HepG2 (cell line): ENCODE results near the gene TRIM2.

Experiments used
- MEIS2 ChIP-seq: sonication (generic); formaldehyde crosslinking; IDR thresholded peaks from 2 replicates; pipeline ENCODE4 v1.9.0; 2021; ENCODE audit warnings: mild to moderate bottlenecking, missing genetic modification reagents
- TBL1XR1 ChIP-seq: fragments of 150-350 bp; IDR thresholded peaks from 2 replicates; pipeline ENCODE4 v1.6.1; 2014; ENCODE audit warnings: borderline replicate concordance, low read length; ENCODE audit not compliant: partially characterized antibody
- TCF12 ChIP-seq, 2 experiments: fragments of 450-650 bp in 1 of 2; sonication (generic) in 1 of 2; formaldehyde crosslinking in 1 of 2; IDR thresholded peaks; 2 replicates each; pipeline versions ENCODE4 v1.6.1 to v1.8.0; 2017 to 2022; ENCODE audit warnings: antibody characterized with exemption in 1 of 2, mild to moderate bottlenecking in 1 of 2, missing genetic modification reagents in 1 of 2, moderate library complexity in 1 of 2
- ZNF121 ChIP-seq: sonication (generic); formaldehyde crosslinking; IDR thresholded peaks from 2 replicates; pipeline ENCODE4 v1.5.0; 2020; ENCODE audit warnings: mild to moderate bottlenecking, missing genetic modification reagents
- ZNF850 ChIP-seq: sonication (generic); formaldehyde crosslinking; conservative IDR thresholded peaks from 2 replicates; pipeline ENCODE4 v1.9.0; 2021; ENCODE audit warnings: mild to moderate bottlenecking, missing genetic modification reagents

DNA sequence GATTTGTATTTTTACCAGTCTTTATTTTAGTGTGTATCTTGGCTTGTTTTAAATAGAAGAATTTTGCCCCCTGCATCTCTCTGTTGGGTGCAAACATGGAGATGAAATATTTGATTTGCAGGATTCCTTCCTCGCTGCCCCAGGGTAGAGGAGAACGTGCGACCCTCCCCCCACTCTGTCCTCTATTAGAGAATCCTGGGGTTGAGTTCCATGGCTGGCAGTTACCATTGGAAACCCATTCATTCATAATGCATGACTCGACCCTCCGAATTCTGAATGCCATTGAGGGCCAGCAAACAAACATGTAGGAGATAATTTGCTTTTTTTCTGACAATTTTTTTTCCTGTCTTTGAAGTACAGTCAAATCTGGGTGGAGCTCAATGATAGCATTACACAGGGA, 53.7 kb downstream of the TRIM2 start:
- no peak for TF ChIP-seq ZNF850 (CRISPR knock-in tag)
- no peak for TF ChIP-seq TBL1XR1
- TF ChIP-seq MEIS2 = no peak
- no peak for TF ChIP-seq ZNF121 (CRISPR knock-in tag)
- TF ChIP-seq TCF12 (IDR thresholded peaks at IDR 0.05) = no peak
- no peak for TF ChIP-seq TCF12 (CRISPR knock-in tag; IDR thresholded peaks at IDR 0.05)
